ENCODE data around the gene PSMA4. TPM values are rescaled to one million over a fixed set of nuclear protein-coding genes. Genes with fewer than 3 reads are reported as not detected.

Gene PSMA4
- total and polyA plus RNA-seq, 4 donors, result 95.3 to 154 (median 120) TPM

- WGBS, result 93% methylated on average over 5 of the region's 5 CpGs
- no peak for DNase-seq (ENCODE audit: low spot score)
- Histone ChIP-seq H3K27me3 (ENCODE audit: control insufficient read depth in 4 of 4, insufficient read depth in 4 of 4, low read length in 3 of 4) (no peaks in the 10 kb centered on the region), H3K36me3 (ENCODE audit: control insufficient read depth in 4 of 4, insufficient read depth in 3 of 4, low read depth in 1 of 4, low read length in 3 of 4) (no peaks in the 10 kb centered on the region), H3K4me3 (ENCODE audit: low read depth in 1 of 3, low read length in 3 of 3) (no peak overlapping the region), H3K27ac (ENCODE audit: low read depth in 1 of 2, low read length in 2 of 2) (no peak overlapping the region), H3K4me1 (ENCODE audit: control insufficient read depth in 4 of 4, insufficient read depth in 4 of 4, low read length in 3 of 4) (peaks cover 0 to 3% (median 0%) of the 10 kb centered on the region in 4 donors), H3K9ac (ENCODE audit: low read depth in 1 of 2, low read length in 2 of 2) (no peak overlapping the region), H3K9me3 (ENCODE audit: control insufficient read depth in 4 of 4, low read length in 3 of 4) (no peaks in the 10 kb centered on the region)
- no peak for TF ChIP-seq EGR1 (IDR thresholded peaks at IDR 0.05; ENCODE audit: low read depth in 2 of 2)
- no peak for TF ChIP-seq GABPA (IDR thresholded peaks at IDR 0.05 in 1 of 2, conservative IDR thresholded peaks at IDR 0.05 in 1 of 2)
- no peak for TF ChIP-seq FOXA2 (IDR thresholded peaks at IDR 0.05)
- no peak for TF ChIP-seq FOXA1 (IDR thresholded peaks at IDR 0.05)
- TF ChIP-seq HNF4G (IDR thresholded peaks at IDR 0.05), result no peak
- no peak for TF ChIP-seq HNF4A (conservative IDR thresholded peaks at IDR 0.05)
- TF ChIP-seq SP1 (IDR thresholded peaks at IDR 0.05), result no peak
- no peak for TF ChIP-seq CTCF (IDR thresholded peaks at IDR 0.05; ENCODE audit: low read depth, low read length, missing input control)
- TF ChIP-seq MAX (IDR thresholded peaks at IDR 0.05), result no peak
- TF ChIP-seq YY1 (IDR thresholded peaks at IDR 0.05), result no peak
- no peak for TF ChIP-seq ZBTB33 (IDR thresholded peaks at IDR 0.05)
- no peak for TF ChIP-seq REST (IDR thresholded peaks at IDR 0.05)
- no peak for TF ChIP-seq RXRA (IDR thresholded peaks at IDR 0.05)
- no peak for TF ChIP-seq TAF1 (conservative IDR thresholded peaks at IDR 0.05)
- TF ChIP-seq NR2F2 (IDR thresholded peaks at IDR 0.05), result no peak
Observed at GRCh38 chr15:78527325-78527724, 12.9 kb upstream of the PSMA4 start.

- no peaks in the 10 kb centered on the region for H3K9me3 ChIP-seq (ENCODE audit: control insufficient read depth in 4 of 4, low read length in 3 of 4)
- H3K36me3 ChIP-seq (ENCODE audit: control insufficient read depth in 4 of 4, insufficient read depth in 3 of 4, low read depth in 1 of 4, low read length in 3 of 4), result peaks cover 0 to 2% (median 0%) of the 10 kb centered on the region in 4 donors
- no peak for DNase-seq (ENCODE audit: low spot score)
- H3K9ac ChIP-seq (ENCODE audit: low read depth in 1 of 2, low read length in 2 of 2), result no peak overlapping the region
- no peaks in the 10 kb centered on the region for H3K27me3 ChIP-seq (ENCODE audit: control insufficient read depth in 4 of 4, insufficient read depth in 4 of 4, low read length in 3 of 4)
- H3K27ac ChIP-seq (ENCODE audit: low read depth in 1 of 2, low read length in 2 of 2), result no peak overlapping the region
- no peak overlapping the region for H3K4me3 ChIP-seq (ENCODE audit: low read depth in 1 of 3, low read length in 3 of 3)
- 74% methylated on average over 2 of the region's 2 CpGs for WGBS
- no peaks in the 10 kb centered on the region for H3K4me1 ChIP-seq (ENCODE audit: control insufficient read depth in 4 of 4, insufficient read depth in 4 of 4, low read length in 3 of 4)
- TF ChIP-seq TAF1 (conservative IDR thresholded peaks at IDR 0.05) (no peak), RXRA (IDR thresholded peaks at IDR 0.05) (no peak), MAX (IDR thresholded peaks at IDR 0.05) (no peak), JUND (IDR thresholded peaks at IDR 0.05) (no peak), ZBTB33 (IDR thresholded peaks at IDR 0.05) (no peak), YY1 (IDR thresholded peaks at IDR 0.05) (no peak), FOXA2 (IDR thresholded peaks at IDR 0.05) (no peak), HNF4A (conservative IDR thresholded peaks at IDR 0.05) (no peak), RAD21 (IDR thresholded peaks at IDR 0.05) (no peak), HNF4G (IDR thresholded peaks at IDR 0.05) (no peak), CTCF (IDR thresholded peaks at IDR 0.05; ENCODE audit: low read depth, low read length, missing input control) (no peak), SP1 (IDR thresholded peaks at IDR 0.05) (no peak), EGR1 (IDR thresholded peaks at IDR 0.05; ENCODE audit: low read depth in 2 of 2) (no peak)
Observed at GRCh38 chr15:78533331-78533730, 6.9 kb upstream of the PSMA4 start.
